NCI-H1694 (cell line): ENCODE measurements around the gene EMILIN1.
"Not testable (repeated sequence)": the region's sequence is repeated elsewhere in the genome, so short reads cannot be mapped to it uniquely, and the experiment has no call there.

Experiments
- DNase-seq: peaks from one replicate; lab custom pipeline; 2025; lab: John Stamatoyannopoulos, UW

EMILIN1 gene

DNA sequence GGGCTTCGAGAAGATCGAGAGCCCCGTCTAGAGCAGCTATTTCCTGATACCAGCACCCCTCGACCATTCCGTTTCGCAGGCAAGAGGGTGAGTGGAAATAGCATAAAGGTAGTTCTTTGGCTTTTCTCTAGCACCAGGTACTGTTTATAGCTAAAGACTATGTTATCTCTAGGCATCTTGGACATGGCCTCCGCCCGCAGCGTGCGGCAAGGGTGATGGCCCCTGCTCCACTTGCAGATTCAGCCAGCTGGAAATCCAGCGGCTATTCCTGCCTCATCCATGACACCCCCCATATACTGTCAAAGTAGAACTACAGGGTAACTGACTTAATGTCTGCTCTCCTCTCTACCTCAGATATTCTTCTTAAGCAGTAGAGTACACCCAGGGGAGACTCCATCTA lies 23.7 kb upstream of the EMILIN1 start:
- no peak for DNase-seq

DNA sequence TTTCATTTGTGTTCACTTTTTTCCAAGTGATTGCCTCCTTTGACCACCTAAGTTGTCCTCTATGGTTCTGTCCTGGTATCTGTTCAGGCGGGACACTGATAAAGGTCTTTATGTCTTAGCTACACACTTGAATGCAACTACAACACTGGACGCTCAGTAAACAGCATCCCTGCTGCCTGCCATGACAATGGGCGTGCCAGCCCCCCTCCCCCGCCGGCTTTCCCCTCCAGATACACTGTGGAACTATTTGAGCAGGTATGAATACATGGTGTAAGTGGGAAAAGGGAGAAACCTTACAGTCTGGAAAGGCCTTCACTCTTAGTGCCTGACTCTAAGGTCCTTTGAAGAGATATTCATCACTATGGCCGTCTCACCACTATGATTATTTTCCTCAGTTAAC lies 21.2 kb upstream of the EMILIN1 start:
- DNase-seq = no peak

DNA sequence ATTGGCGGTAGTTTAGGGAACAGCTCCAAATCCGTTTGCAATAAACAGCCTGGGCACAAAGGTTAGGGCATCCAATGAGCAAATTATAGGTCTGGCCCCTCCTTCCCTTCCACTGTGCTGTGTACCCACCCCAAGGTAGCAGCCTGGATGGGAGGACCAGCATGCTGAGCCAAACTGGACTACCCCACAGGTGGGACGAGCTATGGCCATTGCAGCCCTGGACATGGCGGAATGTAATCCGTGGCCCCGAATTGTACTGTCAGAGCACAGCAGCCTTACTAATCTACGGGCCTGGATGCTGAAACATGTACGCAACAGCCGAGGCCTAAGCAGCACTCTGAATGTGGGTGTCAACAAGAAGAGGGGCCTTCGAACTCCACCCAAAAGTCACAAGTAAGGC lies 20.2 kb upstream of the EMILIN1 start:
- DNase-seq = no peak

DNA sequence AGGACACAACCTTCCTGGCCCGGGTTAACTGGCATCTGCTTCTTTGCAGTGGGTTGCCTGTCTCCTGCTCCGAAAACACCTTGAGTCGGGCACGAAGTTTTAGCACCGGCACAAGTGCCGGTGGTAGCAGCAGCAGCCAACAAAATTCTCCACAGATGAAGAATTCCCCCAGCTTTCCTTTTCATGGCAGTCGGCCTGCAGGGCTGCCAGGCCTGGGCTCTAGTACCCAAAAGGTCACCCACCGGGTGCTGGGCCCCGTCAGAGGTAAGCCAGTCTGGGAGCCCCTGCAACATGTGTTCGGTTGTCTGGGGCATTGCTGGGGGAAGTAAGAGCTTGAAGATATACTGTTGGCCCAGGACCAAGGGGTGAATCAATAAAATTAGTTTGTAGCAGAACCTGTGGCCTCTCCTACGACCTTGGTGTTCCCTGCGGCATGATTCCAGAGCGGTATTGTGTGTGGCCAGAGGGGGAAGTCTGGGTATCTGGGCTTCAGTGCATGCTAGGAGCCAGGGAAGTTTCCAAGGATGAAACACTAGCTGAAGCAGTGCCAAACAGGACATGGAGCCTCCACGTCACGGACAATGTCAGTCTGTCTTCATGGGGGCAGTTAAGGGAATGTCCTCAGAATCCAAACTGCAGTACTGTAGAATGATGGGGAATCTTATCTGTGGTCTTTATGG lies 19.1 kb upstream of the EMILIN1 start:
- no peak for DNase-seq

DNA sequence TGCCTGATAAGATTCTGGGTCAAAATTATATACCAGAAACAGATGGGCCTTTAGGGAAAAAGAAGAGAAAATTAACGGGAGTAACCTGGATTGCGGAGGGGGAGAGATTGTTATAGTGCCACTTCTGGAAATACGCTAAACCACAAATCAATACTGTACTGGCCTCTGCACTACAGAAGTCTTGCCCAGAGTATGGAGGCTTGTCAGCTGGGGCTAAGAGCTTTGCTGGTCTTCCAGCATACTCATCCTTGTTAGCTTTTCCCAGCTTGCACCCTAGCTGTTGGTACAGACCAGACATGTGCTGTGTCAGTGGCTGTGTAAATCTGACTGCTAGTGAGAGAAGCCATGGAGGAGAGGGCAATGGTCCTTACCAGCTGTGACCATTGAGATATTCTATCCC lies 18.1 kb upstream of the EMILIN1 start:
- DNase-seq = no peak

- DNase-seq = no peak
Measured at GRCh38 chr2:27065128-27065527, 13.3 kb upstream of the EMILIN1 start.

DNA sequence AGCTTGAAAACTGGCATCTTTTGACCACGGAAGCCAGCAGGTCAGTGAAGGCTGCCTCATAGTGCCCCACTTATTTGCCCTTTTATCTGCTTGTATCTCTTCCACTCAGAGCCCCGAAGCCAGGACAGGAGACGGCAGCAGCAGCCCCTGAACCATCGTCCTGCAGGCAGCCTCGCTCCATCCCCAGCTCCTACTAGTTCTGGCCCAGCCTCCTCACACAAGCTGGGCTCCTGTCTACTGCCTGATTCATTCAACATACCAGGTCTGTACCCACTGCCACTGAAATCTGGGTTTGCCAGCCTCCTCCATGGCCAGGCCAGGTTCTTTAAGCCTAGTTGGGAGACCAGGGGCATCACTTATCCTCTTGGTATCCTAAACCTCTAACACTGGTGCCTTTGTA lies 11.0 kb upstream of the EMILIN1 start:
- DNase-seq = no peak

DNA sequence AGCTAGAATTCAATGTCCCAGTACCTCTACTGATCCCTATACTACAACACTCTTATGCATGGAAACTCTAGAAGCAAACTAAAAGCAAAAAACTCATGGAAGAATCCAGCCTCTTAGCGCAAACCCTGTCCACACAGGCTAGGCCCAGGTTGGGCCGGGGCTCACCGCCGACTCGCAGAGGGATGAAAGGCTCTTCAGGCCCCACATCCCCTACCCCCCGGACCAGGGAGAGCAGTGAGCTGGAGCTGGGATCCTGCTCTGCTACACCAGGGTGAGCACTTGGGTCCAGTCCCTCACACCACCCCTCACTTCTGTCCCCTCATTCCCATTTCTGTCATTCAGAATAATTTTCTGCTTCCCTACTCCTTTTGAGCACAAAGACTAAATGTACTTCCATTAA lies 9.0 kb upstream of the EMILIN1 start:
- no peak for DNase-seq

- DNase-seq = no peak
Measured at GRCh38 chr2:27069961-27070618, 8.3 kb upstream of the EMILIN1 start.

DNA sequence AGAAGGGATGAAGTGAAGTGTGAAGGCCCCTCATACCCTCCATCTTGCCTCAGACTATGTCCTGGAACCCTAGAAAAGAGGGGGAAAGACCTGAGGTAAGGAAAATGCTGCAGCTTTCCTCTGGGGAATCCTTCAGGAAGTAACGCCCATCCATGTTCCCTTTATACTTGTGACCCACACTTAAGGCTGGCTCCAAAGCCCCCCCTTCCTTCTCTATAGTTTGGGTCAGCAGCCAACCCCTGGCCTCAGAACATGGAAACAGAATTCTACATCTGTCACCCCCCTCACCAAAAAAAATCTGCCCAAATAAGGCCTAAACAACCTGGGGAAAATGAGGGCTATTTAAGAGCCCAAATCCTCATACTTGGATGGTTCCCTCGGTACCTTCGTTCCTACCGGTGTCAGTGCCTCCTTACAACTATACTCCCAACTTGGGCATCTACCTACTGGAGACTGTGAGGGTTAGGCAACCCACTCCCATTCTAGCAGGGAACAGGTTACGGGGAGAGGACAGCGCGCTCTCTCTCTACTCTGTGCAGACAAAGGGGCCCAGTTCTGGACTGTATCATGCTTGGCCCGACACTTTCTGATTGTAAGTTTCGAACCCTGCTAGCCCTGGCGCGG lies 7.7 kb upstream of the EMILIN1 start:
- DNase-seq = no peak

DNA sequence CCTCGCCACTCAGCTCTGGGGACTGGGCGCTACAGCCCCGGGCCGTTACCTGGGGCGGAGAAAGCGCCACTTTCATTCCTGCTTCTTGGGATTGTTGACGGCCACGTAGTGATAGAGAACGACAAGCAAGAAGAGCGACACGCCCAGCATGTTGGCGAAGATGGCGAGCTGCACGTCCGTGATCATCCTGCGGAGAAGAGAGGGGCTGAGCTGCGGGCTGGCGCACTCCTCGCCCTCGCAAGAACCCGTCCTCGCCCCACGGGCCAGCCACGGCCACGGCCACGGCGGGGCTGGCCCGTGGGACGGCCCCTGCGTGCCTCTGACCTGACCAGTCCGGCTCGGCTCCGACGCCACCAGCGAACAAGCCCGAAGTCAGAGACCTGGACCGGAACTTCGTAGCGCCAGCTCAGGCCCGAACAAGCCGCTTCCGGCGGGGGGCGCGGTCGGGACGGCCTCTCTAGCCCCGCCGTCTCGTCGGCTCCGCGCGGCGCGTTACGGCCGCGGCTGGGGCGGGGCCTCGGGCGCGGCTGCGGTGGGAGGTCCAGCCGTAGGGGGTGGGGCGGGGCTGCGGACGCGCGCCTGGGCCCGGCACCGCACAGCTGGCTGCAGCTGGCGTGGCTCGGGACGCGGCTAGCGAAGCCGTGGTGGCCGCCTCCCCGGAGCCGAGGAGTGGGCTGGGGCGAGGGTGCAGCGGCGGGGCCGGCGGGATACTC lies 7.0 kb upstream of the EMILIN1 start, which contains the start of gene OST4:
OST4 (minus strand) TSS at position 378 of the 713 bp plus-strand sequence.
- peak; percentile 59 for DNase-seq

GRCh38 chr2:27071990-27072830 lies 6.2 kb upstream of the EMILIN1 start:
- no peak for DNase-seq

- DNase-seq = no peak
Measured at GRCh38 chr2:27072920-27073319, 5.5 kb upstream of the EMILIN1 start.

DNA sequence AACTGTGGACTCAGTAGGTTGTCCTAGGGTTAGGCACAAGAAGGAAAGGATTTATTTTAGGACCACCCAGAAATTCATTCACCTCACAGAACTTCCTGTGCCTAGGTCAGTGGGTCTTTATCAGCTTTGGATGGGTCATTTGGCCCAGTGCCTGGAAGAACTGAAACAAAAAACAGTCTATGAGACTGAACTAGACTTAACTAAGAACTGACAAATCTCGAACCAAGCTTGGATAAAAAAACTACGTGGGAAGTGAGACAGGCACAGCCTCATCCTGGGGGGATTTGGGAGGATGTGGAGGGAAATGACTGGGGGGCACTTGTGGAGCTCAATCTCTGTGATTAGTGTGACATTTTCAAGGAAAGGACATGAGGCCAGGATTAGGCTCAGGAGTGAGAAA lies 4.6 kb upstream of the EMILIN1 start:
- DNase-seq = no peak

DNA sequence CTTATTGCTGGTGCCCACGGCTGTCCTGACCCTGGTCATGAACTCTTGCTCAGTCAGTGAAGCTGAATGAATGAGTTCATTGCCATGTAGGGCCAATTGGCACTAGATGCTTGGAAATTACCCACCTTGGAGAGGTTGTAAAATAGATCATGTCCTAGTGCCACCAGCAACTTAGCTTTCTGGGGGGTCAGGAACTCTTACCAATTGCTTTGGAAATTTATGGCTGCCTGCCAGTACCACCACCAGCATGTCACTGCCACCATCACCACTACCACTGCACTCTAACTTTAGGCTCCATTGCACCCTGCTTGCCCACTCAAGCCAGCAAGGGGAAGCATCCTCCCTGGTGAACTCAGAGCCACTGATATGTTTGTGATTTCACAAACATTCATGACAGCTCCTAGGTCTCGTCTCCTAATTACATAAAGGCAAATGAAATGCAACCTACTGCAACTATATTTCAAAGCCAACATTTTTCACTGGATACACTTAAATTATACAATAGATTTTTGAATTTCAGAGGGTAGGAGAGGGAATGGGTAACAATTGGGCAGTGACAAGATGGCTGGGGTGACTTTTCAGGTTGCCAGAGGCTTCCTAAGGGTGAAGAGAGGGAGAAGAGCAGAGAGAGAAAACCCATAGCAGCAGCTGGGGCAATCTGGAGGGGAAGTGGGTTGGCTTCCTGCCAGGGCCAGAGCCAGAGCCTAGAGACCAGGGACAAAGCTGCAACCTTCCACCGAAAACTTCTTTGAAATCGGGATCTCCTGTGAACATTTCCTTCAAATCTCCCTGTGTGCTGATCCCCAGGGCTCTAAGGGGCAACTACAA lies 3.5 kb upstream of the EMILIN1 start:
- DNase-seq = peak; percentile 50

- not testable (repeated sequence) for DNase-seq
Measured at GRCh38 chr2:27075566-27075871, 2.9 kb upstream of the EMILIN1 start.

DNA sequence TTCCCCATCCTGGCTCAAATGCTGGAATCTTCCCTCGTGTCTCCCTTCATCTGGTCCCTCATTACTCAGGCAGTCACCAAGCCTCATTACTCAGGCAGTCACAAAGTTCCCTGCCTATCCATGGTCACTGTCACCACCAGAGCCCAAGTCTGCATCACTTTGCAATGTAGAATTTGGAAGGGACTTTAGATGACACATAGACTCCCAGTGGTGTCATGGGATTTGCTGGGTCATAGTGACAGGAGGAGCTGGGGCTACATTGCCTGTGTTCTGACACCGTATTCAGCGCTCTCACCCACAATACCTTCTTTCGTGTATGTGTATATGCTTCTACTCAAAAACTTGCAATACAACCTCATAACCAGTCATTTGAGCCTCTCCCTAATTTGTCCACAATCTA lies 2.1 kb upstream of the EMILIN1 start:
- no peak for DNase-seq

GRCh38 chr2:27077231-27077630 lies 1.2 kb upstream of the EMILIN1 start:
- DNase-seq = no peak

GRCh38 chr2:27079233-27080139 lies 1.1 kb downstream of the EMILIN1 start:
- no peak for DNase-seq

DNA sequence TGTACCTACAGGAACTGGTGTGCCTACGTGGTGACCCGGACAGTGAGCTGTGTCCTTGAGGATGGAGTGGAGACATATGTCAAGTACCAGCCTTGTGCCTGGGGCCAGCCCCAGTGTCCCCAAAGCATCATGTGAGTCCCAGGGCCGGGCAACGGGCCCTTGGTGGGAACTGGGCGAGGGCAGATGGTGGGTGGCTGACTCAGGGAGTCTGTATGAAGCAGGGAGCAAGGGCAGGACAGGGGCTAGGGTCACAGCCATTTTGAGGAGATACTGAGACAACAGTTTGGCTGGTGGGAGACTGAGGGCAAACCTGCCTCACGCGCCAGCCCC lies 1.7 kb downstream of the EMILIN1 start:
- no peak for DNase-seq
